HepG2 (cell line): ENCODE data around the gene CST11. TPM values are rescaled to one million over a fixed set of nuclear protein-coding genes. Genes with fewer than 3 reads are reported as not detected.
A peak's percentile ranks its signal among the peaks of the same experiment; 100 is the strongest.

Experiments
- ATAC-seq: fragments of 200-7000 bp; cut with Tn5 transposase; 3 replicates; pipeline ENCODE4 v1.9.1; 2020; ENCODE audit warnings: mild to moderate bottlenecking, moderate library complexity
- BruUV-seq: library from RNA; stranded (reverse); fragments of 400-500 nt; replicated peaks from 2 replicates; lab custom pipeline; 2021; lab: Mats Ljungman, UMichigan
- CTCF ChIA-PET: fragments of 300-600 bp; formaldehyde crosslinking; extraction: SDS; loops from one replicate; lab custom pipeline; 2021; ENCODE audit warnings: low total read pairs, inconsistent platforms, low intra/inter-chr PET ratio; lab: Yijun Ruan, JAX
- POLR2A ChIA-PET: fragments of 350-600 bp; sonication (Branson Sonifier 250); formaldehyde crosslinking; loops from one replicate; lab custom pipeline; 2020; ENCODE audit warnings: antibody characterized with exemption, inconsistent platforms; lab: Yijun Ruan, JAX
- DNase-seq: peaks from one replicate; pipeline ENCODE4 v3.0.0-alpha.2; 2015; ENCODE audit warnings: low spot score
- FAIRE-seq: peaks from 3 replicates; lab custom pipeline; 2011; peaks lifted over from hg19 to GRCh38; lab: Jason Lieb, UNC
- H2AFZ ChIP-seq: one replicate; pipeline ENCODE4 v1.6.1; 2011; ENCODE audit warnings: low read length, inconsistent platforms
- H3K27ac ChIP-seq: fragments of 300-600 bp; 3 replicates; pipeline ENCODE4 v1.8.0; 2011; ENCODE audit warnings: mixed run types, mild to moderate bottlenecking, mixed read lengths, low read length, inconsistent platforms; ENCODE audit not compliant: insufficient read depth; ENCODE audit errors: extremely low read length
- H3K27me3 ChIP-seq, 2 experiments: fragments of 200-600 bp in 1 of 2; 2 replicates in 1 of 2; 3 replicates in 1 of 2; pipeline versions ENCODE4 v1.6.0 to v1.8.0; 2011; ENCODE audit warnings: low read length in 2 of 2, mild to moderate bottlenecking in 2 of 2, moderate library complexity in 2 of 2, inconsistent platforms in 1 of 2; ENCODE audit not compliant: insufficient read depth in 2 of 2, control insufficient read depth in 1 of 2
- H3K36me3 ChIP-seq, 2 experiments: fragments of 200-600 bp in 1 of 2; replicated peaks in 1 of 2; 2 replicates in 1 of 2; 3 replicates in 1 of 2; pipeline versions ENCODE4 v1.5.1 to v1.8.0; 2011; ENCODE audit warnings: low read length in 2 of 2, inconsistent platforms in 1 of 2; ENCODE audit not compliant: insufficient read depth in 2 of 2, control insufficient read depth in 1 of 2
- H3K4me1 ChIP-seq: 2 replicates; pipeline ENCODE4 v1.5.1; 2012; ENCODE audit warnings: low read length, inconsistent platforms; ENCODE audit not compliant: insufficient read depth
- H3K4me2 ChIP-seq: 2 replicates; pipeline ENCODE4 v1.6.0; 2011; ENCODE audit warnings: low read depth, low read length, inconsistent platforms
- H3K4me3 ChIP-seq, 3 experiments: fragments of 200-600 bp in 1 of 3; sonication (generic), shearing (Covaris generic) in 1 of 3; replicated peaks in 1 of 3; 2 replicates each; pipeline ENCODE4 v1.5.1; 2011 to 2016; ENCODE audit warnings: low read length in 3 of 3, inconsistent platforms in 2 of 3, low read depth in 2 of 3, mild to moderate bottlenecking in 2 of 3, control low read depth in 1 of 3, mixed read lengths in 1 of 3; ENCODE audit not compliant: insufficient read depth in 1 of 3
- H3K79me2 ChIP-seq: one replicate; pipeline ENCODE4 v1.6.1; 2011; ENCODE audit warnings: low read length, inconsistent platforms; ENCODE audit not compliant: insufficient read depth
- H3K9ac ChIP-seq: 2 replicates; pipeline ENCODE4 v1.6.0; 2011; ENCODE audit warnings: mild to moderate bottlenecking, low read depth, low read length, inconsistent platforms; ENCODE audit not compliant: insufficient read depth
- H3K9me3 ChIP-seq: 2 replicates; pipeline ENCODE4 v1.5.1; 2012; ENCODE audit warnings: mild to moderate bottlenecking, low read length
- H4K20me1 ChIP-seq: 2 replicates; pipeline ENCODE4 v1.6.0; 2011; ENCODE audit warnings: inconsistent platforms, mild to moderate bottlenecking, low read length, moderate library complexity; ENCODE audit not compliant: insufficient read depth
- ARNTL ChIP-seq: sonication (generic); formaldehyde crosslinking; IDR thresholded peaks from 2 replicates; pipeline ENCODE4 v1.4.0; 2020; ENCODE audit warnings: mild to moderate bottlenecking, missing genetic modification reagents
- CTCF ChIP-seq: sonication (generic); formaldehyde crosslinking; IDR thresholded peaks from 2 replicates; pipeline ENCODE4 v1.5.0; 2020; ENCODE audit warnings: mild to moderate bottlenecking, missing genetic modification reagents, moderate library complexity
- KAT7 ChIP-seq: IDR thresholded peaks from 2 replicates; pipeline ENCODE4 v1.6.1; 2018; ENCODE audit warnings: borderline replicate concordance, missing compliant biosample characterization
- MTF1 ChIP-seq: sonication (generic); formaldehyde crosslinking; IDR thresholded peaks from 2 replicates; pipeline ENCODE4 v1.5.0; 2020; ENCODE audit warnings: missing genetic modification reagents
- ZBTB20 ChIP-seq: sonication (generic); formaldehyde crosslinking; IDR thresholded peaks from 2 replicates; pipeline ENCODE4 v1.8.1; 2023; ENCODE audit warnings: missing genetic modification reagents, low read depth, mild to moderate bottlenecking, borderline replicate concordance
- ZKSCAN5 ChIP-seq: sonication (generic); formaldehyde crosslinking; IDR thresholded peaks from 2 replicates; pipeline ENCODE4 v1.5.1; 2020; ENCODE audit warnings: mild to moderate bottlenecking, missing genetic modification reagents
- ZNF230 ChIP-seq: sonication (generic); formaldehyde crosslinking; IDR thresholded peaks from 2 replicates; pipeline ENCODE4 v1.4.0; 2020; ENCODE audit warnings: mild to moderate bottlenecking, missing genetic modification reagents
- ZNF614 ChIP-seq: IDR thresholded peaks from 2 replicates; pipeline ENCODE4 v1.6.1; 2018; ENCODE audit warnings: missing biosample characterization, missing genetic modification reagents, inconsistent platforms, borderline replicate concordance
- ZNF644 ChIP-seq: IDR thresholded peaks from 2 replicates; pipeline ENCODE4 v1.6.1; 2016; ENCODE audit warnings: low read depth
- ZNF646 ChIP-seq: sonication (generic); formaldehyde crosslinking; IDR thresholded peaks from 2 replicates; pipeline ENCODE4 v1.9.0; 2021; ENCODE audit warnings: mild to moderate bottlenecking, missing genetic modification reagents
- WGBS: methylation state at CpG from one replicate; pipeline ENCODE4 v1.1.6; 2017; ENCODE audit warnings: low lambda C conversion rate; 5-methylcytosine and 5-hydroxymethylcytosine counted together
- in situ Hi-C: cut with HindIII; loops from 2 replicates; pipeline ENCODE4 v1.10.0; 2017; ENCODE audit warnings: low pct_unique_long_range_greater_than_20kb; ENCODE audit not compliant: extremely low pct_ligation_motif_present
- intact Hi-C: fragments of 100-400 bp; cut with micrococcal nuclease; formaldehyde crosslinking; loops from one replicate; pipeline ENCODE4 v1.10.0; 2022; ENCODE audit not compliant: unreplicated experiment
- polyA plus RNA-seq, 8 experiments: library from polyadenylated mRNA; depleted of rRNA in 3 of 8; stranded (reverse) in 7 of 8; unstranded in 1 of 8; fragments of >200 nt; fragmentation: Illumina TruSeq in 4 of 8; extraction: Trizol in 4 of 8; gene quantifications; 2 replicates each; pipeline versions ENCODE4 v1.2.1 to v1.2.3, GENCODE V29; 2011 to 2016; ENCODE audit warnings: low read depth in 4 of 8, missing spikeins in 1 of 8, mixed read lengths in 1 of 8; ENCODE audit not compliant: insufficient read depth in 1 of 8
- total RNA-seq, 5 experiments: library from RNA; depleted of rRNA; stranded (reverse); fragments of >200 nt; fragmentation: Illumina TruSeq; extraction: Trizol; gene quantifications; 2 replicates each; pipeline ENCODE4 v1.2.3, GENCODE V29; 2016; ENCODE audit warnings: low read depth in 1 of 5
- TF ChIP-seq, protein P1 (sequence below): fragments of 450-650 bp; IDR thresholded peaks from 2 replicates; pipeline ENCODE4 v1.6.1; 2016

Gene CST11
- total and polyA plus RNA-seq, 2 of the 13 experiments (the other 11 are each of a cell fraction or from before 2014, with no cell fraction given) = not detected

DNA sequence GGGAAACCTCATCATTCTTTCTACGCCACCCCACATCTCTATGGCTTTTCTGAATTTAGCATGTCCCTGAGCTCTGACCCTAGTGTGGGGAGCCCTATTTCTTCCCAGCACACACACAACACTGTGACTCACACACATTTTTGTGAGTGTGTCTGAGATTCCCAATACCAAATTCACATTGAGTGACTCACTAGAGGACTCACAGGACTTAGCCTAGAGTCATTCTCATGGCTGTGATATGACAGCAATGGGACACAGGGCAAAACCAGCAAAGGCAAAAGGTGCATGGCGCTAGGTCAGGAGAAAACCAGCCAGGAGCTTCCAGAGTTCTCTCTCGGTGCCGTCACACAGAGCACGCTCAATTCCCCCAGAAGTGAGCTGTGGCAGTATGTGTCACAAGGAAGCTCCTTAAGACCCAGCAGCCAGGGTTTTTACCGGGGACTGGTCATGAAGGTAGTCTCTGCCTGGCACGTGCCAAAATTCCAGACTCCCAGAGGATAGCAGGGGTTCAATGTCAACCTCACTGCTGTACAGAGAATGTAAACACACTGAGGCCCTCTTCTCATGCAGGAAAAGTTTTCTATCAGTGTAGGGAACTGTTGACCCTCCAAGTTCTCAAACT is 7.0 kb downstream of the CST11 start (continued):
- TF ChIP-seq ZNF646 (CRISPR knock-in tag) = peak; percentile 53; the same call in 1 of the 2 replicates
- no peak for TF ChIP-seq MTF1 (CRISPR knock-in tag)
- TF ChIP-seq, all 625 proteins: peak for 10

- in situ Hi-C loops = loop anchor here (5.0 kb wide), 1 partner anchor 162 kb away; the partner anchor contains the start of gene CST9
- peaks cover 0 to 21% of the 10 kb centered on the region in 2 experiments; a peak in 2 of 5 replicates for H3K27me3 ChIP-seq
- H3K27ac ChIP-seq = no peak overlapping the region
- intact Hi-C loops = loop anchor here (5.0 kb wide), 1 partner anchor 277 kb away; no protein-coding TSS in a partner anchor
- no peaks in the 10 kb centered on the region for H3K79me2 ChIP-seq
- BruUV-seq = no TSS peak
- H3K9ac ChIP-seq = no peak overlapping the region
- FAIRE-seq (no peak), ATAC-seq (no peak), DNase-seq (no peak)
- WGBS = 37% methylated on average over 4 of the region's 4 CpGs
- POLR2A ChIA-PET = interaction anchor here (1.5 kb wide), 1 partner anchor 9 kb away, joined by 3 read pairs; no protein-coding TSS in a partner anchor
- no peak overlapping the region for H2AFZ ChIP-seq
- H3K9me3 ChIP-seq = no peaks in the 10 kb centered on the region
- no peaks in the 10 kb centered on the region for H3K36me3 ChIP-seq
- no peak overlapping the region for H3K4me2 ChIP-seq
- no peaks in the 10 kb centered on the region for H4K20me1 ChIP-seq
- peaks cover 12% of the 10 kb centered on the region for H3K4me1 ChIP-seq
- H3K4me3 ChIP-seq = no peak overlapping the region
- CTCF ChIA-PET = no interaction called here
- TF ChIP-seq ARNTL (CRISPR knock-in tag) (no peak), ZKSCAN5 (no peak), ZBTB20 (CRISPR knock-in tag) (no peak), ZNF230 (CRISPR knock-in tag) (no peak), ZNF614 (CRISPR knock-in tag) (no peak), ZNF644 (CRISPR knock-in tag) (no peak), CTCF (CRISPR knock-in tag) (no peak), KAT7 (CRISPR knock-in tag) (no peak)
- TF ChIP-seq, protein P1, sequence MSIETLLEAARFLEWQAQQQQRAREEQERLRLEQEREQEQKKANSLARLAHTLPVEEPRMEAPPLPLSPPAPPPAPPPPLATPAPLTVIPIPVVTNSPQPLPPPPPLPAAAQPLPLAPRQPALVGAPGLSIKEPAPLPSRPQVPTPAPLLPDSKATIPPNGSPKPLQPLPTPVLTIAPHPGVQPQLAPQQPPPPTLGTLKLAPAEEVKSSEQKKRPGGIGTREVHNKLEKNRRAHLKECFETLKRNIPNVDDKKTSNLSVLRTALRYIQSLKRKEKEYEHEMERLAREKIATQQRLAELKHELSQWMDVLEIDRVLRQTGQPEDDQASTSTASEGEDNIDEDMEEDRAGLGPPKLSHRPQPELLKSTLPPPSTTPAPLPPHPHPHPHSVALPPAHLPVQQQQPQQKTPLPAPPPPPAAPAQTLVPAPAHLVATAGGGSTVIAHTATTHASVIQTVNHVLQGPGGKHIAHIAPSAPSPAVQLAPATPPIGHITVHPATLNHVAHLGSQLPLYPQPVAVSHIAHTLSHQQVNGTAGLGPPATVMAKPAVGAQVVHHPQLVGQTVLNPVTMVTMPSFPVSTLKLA = 0 out of 2 replicates have a peak, but pooled peaks have one; percentile 13
Observed at GRCh38 chr20:23444859-23445258, 7.8 kb downstream of the CST11 start.
